Choroid plexus epithelial cell (primary cell): ENCODE measurements around the gene RAB1B.

Experiments
- DNase-seq: peaks from one replicate; pipeline ENCODE4 v3.0.0-alpha.2; 2010; ENCODE audit warnings: low read depth
- H3K4me3 ChIP-seq: 2 replicates; pipeline ENCODE4 v1.5.1; 2011; ENCODE audit warnings: low read depth, mild to moderate bottlenecking, control low read depth, low read length, moderate library complexity
- TF ChIP-seq, protein P1 (sequence below): conservative IDR thresholded peaks from 2 replicates; pipeline ENCODE4 v1.5.1; 2011; ENCODE audit warnings: low read depth, mild to moderate bottlenecking, control low read depth, inconsistent platforms, low read length, moderate library complexity

RAB1B gene

GRCh38 chr11:66283461-66284105, 15.1 kb downstream of the RAB1B start:
- TF ChIP-seq, protein P1, sequence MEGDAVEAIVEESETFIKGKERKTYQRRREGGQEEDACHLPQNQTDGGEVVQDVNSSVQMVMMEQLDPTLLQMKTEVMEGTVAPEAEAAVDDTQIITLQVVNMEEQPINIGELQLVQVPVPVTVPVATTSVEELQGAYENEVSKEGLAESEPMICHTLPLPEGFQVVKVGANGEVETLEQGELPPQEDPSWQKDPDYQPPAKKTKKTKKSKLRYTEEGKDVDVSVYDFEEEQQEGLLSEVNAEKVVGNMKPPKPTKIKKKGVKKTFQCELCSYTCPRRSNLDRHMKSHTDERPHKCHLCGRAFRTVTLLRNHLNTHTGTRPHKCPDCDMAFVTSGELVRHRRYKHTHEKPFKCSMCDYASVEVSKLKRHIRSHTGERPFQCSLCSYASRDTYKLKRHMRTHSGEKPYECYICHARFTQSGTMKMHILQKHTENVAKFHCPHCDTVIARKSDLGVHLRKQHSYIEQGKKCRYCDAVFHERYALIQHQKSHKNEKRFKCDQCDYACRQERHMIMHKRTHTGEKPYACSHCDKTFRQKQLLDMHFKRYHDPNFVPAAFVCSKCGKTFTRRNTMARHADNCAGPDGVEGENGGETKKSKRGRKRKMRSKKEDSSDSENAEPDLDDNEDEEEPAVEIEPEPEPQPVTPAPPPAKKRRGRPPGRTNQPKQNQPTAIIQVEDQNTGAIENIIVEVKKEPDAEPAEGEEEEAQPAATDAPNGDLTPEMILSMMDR: no peak

GRCh38 chr11:66284526-66285078, 16.2 kb downstream of the RAB1B start:
- TF ChIP-seq, protein P1: no peak
- H3K4me3 ChIP-seq: no peak overlapping the region
- no peak for DNase-seq

More at GRCh38 chr11:66283461-66284105, 15.1 kb downstream of the RAB1B start:
- H3K4me3 ChIP-seq: no peak overlapping the region
- no peak for DNase-seq

- H3K4me3 ChIP-seq: no peak overlapping the region
- no peak for DNase-seq
- TF ChIP-seq, protein P1: no peak
Measured at GRCh38 chr11:66285250-66285947, 17.0 kb downstream of the RAB1B start.

DNA sequence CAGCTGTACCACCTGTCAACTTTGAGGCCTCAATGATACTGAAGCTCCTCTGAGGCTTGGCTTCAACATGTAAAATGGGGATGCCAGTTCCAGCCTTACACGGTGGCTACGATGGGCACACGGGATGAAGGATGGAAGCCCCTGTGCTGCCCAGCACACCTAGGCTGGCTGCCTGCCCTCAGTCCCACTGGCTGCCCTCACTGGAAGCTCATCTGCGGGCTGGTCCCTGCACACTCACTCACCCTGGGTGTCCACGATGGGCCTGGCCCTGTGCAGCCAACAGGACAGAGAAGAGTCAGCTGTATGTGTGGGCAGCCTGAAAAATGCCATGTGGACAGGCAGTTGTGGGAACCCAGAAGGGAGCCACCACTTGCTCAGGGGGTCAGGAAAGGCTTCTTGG, 18.3 kb downstream of the RAB1B start:
- TF ChIP-seq, protein P1: no peak
- no peak overlapping the region for H3K4me3 ChIP-seq
- DNase-seq: no peak

DNA sequence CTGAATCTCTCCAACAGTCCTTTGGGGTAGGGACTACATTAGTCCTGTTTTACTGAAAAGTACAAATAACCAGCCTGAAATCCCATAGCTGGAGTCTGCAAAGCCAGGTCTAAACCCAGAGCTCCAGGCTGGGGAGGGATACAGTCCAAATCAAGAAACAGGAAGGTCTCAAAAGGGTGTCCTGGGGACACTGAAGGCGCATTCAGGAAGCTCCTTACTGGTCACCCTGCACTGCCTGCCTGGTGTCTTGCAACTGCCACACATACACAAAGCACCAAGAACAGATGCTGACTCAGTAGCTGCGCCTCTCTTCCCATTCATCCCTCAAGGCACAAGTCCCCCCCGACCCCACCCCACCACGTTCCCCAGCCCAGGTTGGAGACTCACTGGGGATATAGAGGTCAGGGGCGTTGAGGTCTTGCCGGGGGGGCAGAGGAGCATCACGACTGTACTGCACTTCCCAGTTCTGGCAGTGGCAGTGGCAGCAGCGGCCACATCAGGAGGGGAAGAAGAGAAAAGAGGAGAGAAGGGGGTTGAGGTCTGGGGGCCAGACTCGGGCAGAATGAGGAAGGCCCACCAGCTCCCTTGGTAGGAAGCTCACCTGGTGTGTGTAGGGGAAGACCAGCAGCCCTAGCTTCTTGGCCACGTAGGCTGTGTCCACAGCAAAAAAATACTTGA, 18.9 kb downstream of the RAB1B start:
- no peak for DNase-seq
- peak overlapping the region; percentile 85 for H3K4me3 ChIP-seq
- TF ChIP-seq, protein P1: no peak

DNA sequence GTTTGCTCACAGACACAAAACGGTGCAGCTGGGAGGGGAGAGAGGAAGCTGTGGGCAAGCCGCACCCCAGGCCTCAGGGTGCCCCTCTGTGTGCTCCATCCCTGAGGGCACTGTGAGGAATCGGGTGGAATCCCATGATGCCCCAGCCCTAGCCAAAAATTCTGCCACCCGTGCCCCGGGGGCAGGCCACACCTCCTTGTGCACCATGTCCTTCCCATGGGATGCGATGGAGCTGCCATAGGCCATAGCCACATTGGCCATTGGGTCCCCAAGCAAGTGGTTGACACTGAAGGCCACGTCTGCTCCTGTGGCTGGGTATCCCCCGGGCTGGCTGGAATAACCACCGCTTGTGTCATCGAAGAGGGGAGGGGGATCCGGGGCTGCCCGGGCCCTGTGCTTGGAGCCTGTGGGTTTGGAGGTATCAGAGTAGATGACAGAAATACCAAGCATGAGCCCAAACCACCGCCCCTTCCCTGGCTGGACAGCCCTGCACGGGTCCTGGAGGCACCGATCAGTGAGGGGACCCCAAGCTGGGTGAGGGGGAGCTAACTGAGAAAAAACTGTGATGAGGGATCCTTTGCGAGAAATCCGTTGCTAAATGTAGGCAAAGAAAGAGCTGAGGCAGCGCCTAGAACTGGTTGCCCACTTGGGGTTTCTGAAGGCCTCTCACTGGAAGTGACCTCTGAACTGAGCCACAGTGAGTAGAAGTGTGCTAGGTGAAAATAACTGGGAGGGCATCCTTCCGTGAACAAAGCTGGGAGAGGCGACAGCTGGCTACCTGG, 19.6 kb downstream of the RAB1B start:
- TF ChIP-seq, protein P1: no peak
- DNase-seq: peak; percentile 27
- peak overlapping the region; percentile 85 for H3K4me3 ChIP-seq
